Measurements from ENCODE around the gene LEUTX. TPM values are rescaled to one million over a fixed set of nuclear protein-coding genes. Genes with fewer than 3 reads are reported as not detected.
A peak's percentile ranks its signal among the peaks of the same experiment; 100 is the strongest.

The LEUTX gene

DNA sequence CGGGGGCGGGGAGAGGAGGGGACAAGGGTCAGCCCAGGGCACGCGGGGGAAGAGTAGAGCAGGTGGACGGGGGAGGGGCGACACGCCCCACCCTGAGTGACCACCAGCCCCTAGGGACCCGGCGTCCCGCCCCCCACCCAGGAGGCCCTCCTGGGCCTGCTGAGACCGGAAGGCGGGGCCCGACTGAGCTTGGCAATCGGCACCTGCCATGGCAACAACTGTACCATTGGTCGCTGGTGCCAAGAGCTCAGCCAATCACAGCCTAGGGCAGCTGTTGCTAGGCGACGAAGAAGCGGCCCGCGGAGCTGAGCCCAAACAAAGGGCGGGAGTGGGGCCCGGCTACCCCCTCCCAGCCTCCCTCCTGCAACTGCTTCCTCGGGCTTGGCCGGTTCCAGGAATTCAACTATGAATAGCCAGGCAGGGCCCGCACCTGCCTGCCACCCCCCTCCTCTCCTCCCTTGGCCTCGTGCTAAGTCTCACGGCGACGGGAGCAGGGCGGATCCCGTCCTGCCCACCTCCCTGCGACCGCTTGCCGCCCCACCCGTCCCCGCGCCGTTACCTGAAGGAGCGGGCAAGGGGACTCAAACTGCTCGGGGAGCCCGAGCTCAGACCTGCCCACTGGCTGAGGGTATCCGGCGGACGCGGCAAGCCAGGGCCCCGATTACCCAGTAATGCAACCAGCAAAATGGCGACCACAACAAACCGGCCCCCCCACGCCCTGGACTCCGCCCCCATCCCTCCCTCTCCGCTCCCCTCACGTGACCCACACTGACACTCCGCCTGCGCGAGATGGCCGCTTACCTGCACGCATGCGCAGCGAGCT, 55.0 kb downstream of the LEUTX start, which contains the start of gene DYRK1B:
Gene DYRK1B, minus strand, starts transcription at position 699 of the 823 bp plus-strand sequence. CDS start 2,295 bp downstream, outside the sequence.
- WGBS (ENCODE audit: extremely low coverage, insufficient coverage, low lambda C conversion rate) = no CpG with 5 or more reads among the region's 59 CpGs
- H4K8ac ChIP-seq (ENCODE audit: low read depth, low read length) = no peak within 1 kb of the TSS
- no peak within 1 kb of the TSS for H3K23ac ChIP-seq (ENCODE audit: low read length)
- H2AK5ac ChIP-seq (ENCODE audit: low read length) = no peak within 1 kb of the TSS
- peaks cover 5% of the 10 kb centered on the region for H3K79me2 ChIP-seq (ENCODE audit: control insufficient read depth, insufficient read depth, low read length)
- no peaks in the 10 kb centered on the region for H3K4me1 ChIP-seq (ENCODE audit: control insufficient read depth, low read depth, low read length)
- peak within 1 kb of the TSS; percentile 21 for H3K27ac ChIP-seq (ENCODE audit: low read depth, low read length)
- peak within 1 kb of the TSS; percentile 77 for H3K4me3 ChIP-seq (ENCODE audit: low read length)
- peak; percentile 98 for DNase-seq
- peak within 1 kb of the TSS; percentile 8 for H3K4ac ChIP-seq (ENCODE audit: low read depth, low read length)
- H3K18ac ChIP-seq (ENCODE audit: low read length) = no peak within 1 kb of the TSS
- H2BK120ac ChIP-seq (ENCODE audit: low read depth, low read length) = no peak within 1 kb of the TSS
- H3K36me3 ChIP-seq (ENCODE audit: control insufficient read depth, insufficient read depth, low read length) = peaks cover 15% of the 10 kb centered on the region
- H2BK15ac ChIP-seq (replicated peaks; ENCODE audit: low read depth) = no peak within 1 kb of the TSS
- peak within 1 kb of the TSS; percentile 65 for H3K56ac ChIP-seq (ENCODE audit: low read length)
- H3K79me1 ChIP-seq (ENCODE audit: low read length) = peaks cover 7% of the 10 kb centered on the region
- peak within 1 kb of the TSS; percentile 72 for H3K9ac ChIP-seq (ENCODE audit: low read length)
- H4K5ac ChIP-seq (ENCODE audit: low read length) = no peak within 1 kb of the TSS
- H2BK5ac ChIP-seq (ENCODE audit: low read length) = no peak within 1 kb of the TSS
- peak within 1 kb of the TSS; percentile 64 for H3K4me2 ChIP-seq (ENCODE audit: low read length)
- no peaks in the 10 kb centered on the region for H3K27me3 ChIP-seq (ENCODE audit: insufficient read depth, low read length, poor library complexity)

DNA sequence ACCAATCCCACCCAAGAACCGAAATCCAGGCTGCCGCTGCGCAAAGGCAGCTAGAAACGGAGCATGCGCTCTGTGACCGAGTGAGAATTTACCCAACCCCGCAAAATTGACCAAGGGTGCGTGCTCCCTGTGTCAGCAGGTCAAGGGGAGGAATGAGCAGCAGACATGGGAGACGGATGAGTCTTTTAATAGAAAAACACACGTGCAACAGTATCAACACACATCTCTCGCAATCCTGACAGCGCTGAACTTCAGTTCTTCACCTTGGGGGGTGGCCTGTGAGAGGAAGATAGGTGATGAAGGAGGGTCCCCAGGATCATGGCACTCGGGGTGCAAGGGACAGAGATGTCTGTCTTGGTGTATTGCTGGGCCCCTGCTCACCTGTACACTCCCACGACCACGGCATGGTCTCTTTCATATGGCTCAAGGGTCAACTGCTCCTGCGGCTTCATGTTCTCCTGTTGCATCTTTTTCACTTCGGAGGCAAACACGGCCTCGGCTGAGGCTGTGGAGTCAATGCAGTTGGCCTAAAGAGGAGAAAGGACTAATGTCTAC, 55.7 kb downstream of the LEUTX start:
- Histone ChIP-seq H3K4me1 (ENCODE audit: control insufficient read depth, low read depth, low read length) (no peaks in the 10 kb centered on the region), H4K5ac (ENCODE audit: low read length) (no peak overlapping the region), H3K9ac (ENCODE audit: low read length) (peak overlapping the region; percentile 38), H3K56ac (ENCODE audit: low read length) (peak overlapping the region; percentile 39), H2AK5ac (ENCODE audit: low read length) (no peak overlapping the region), H3K18ac (ENCODE audit: low read length) (no peak overlapping the region), H4K8ac (ENCODE audit: low read depth, low read length) (no peak overlapping the region), H3K4ac (ENCODE audit: low read depth, low read length) (no peak overlapping the region), H2BK120ac (ENCODE audit: low read depth, low read length) (no peak overlapping the region), H3K23ac (ENCODE audit: low read length) (no peak overlapping the region), H3K27ac (ENCODE audit: low read depth, low read length) (no peak overlapping the region), H3K36me3 (ENCODE audit: control insufficient read depth, insufficient read depth, low read length) (peaks cover 20% of the 10 kb centered on the region), H3K27me3 (ENCODE audit: insufficient read depth, low read length, poor library complexity) (no peaks in the 10 kb centered on the region), H3K4me3 (ENCODE audit: low read length) (no peak overlapping the region), H3K79me1 (ENCODE audit: low read length) (peaks cover 14% of the 10 kb centered on the region), H3K79me2 (ENCODE audit: control insufficient read depth, insufficient read depth, low read length) (peaks cover 11% of the 10 kb centered on the region), H3K4me2 (ENCODE audit: low read length) (no peak overlapping the region), H2BK15ac (replicated peaks; ENCODE audit: low read depth) (no peak overlapping the region), H2BK5ac (ENCODE audit: low read length) (no peak overlapping the region)
- DNase-seq = no peak
- WGBS (ENCODE audit: extremely low coverage, insufficient coverage, low lambda C conversion rate) = no CpG with 5 or more reads among the region's 19 CpGs

Small RNAs within 50 kb of the gene (small RNA-seq; reads per million reads assigned to genes)
- not detected for gene MIR6719 (ENCODE audit: insufficient read depth)

Measured in mesendoderm (in vitro differentiated cells).